Measurements from ENCODE around the gene FEM1A. TPM values are rescaled to one million over a fixed set of nuclear protein-coding genes. Genes with fewer than 3 reads are reported as not detected.
"Not testable (repeated sequence)": the region's sequence is repeated elsewhere in the genome, so short reads cannot be mapped to it uniquely, and the experiment has no call there.

Gene FEM1A, protein sequence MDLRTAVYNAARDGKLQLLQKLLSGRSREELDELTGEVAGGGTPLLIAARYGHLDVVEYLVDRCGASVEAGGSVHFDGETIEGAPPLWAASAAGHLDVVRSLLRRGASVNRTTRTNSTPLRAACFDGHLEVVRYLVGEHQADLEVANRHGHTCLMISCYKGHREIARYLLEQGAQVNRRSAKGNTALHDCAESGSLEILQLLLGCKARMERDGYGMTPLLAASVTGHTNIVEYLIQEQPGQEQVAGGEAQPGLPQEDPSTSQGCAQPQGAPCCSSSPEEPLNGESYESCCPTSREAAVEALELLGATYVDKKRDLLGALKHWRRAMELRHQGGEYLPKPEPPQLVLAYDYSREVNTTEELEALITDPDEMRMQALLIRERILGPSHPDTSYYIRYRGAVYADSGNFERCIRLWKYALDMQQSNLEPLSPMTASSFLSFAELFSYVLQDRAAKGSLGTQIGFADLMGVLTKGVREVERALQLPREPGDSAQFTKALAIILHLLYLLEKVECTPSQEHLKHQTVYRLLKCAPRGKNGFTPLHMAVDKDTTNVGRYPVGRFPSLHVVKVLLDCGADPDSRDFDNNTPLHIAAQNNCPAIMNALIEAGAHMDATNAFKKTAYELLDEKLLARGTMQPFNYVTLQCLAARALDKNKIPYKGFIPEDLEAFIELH
- 10.0 TPM for total RNA-seq

DNA sequence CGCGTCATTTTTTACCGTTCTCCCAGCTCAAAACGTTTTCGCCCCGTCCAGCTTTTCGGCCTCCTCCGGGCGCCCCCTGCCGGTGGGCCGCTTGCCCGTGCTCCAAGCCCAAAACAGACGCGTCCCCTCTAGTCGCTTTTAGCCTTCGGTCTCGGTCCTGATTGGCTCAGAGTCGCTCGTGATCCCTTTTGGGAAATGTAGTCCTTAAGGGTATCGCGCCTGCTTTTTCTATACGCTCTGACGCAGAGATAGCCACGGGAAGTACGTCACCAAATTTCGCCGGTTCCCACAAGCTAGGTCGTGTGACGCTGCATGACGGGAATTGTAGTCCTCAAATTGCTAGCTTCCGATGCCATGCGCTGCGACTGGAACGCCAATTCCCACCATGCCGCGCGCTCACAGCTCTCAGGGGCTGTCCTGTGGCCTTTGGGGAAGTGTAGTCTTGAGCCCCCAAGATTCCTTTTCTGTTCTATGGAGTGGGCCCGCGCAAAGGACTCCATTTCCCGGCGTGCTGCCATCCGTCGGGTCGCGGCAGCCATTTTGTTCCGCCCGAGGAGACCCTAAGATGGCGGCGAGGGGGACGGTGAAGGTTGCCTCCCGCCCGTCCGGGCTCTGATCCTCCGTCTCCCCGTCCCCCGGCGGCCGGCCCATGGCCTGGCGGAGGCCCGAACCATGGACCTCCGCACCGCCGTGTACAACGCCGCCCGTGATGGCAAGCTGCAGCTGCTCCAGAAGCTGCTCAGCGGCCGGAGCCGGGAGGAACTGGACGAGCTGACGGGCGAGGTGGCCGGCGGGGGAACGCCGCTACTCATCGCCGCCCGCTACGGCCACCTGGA is at the start of gene FEM1A:
Gene FEM1A (plus strand): TSS at position 552 of the 836 bp plus-strand sequence. CDS start 121 bp downstream, at position 673.
- peak; percentile 100 for DNase-seq (ENCODE audit: low spot score)

DNA sequence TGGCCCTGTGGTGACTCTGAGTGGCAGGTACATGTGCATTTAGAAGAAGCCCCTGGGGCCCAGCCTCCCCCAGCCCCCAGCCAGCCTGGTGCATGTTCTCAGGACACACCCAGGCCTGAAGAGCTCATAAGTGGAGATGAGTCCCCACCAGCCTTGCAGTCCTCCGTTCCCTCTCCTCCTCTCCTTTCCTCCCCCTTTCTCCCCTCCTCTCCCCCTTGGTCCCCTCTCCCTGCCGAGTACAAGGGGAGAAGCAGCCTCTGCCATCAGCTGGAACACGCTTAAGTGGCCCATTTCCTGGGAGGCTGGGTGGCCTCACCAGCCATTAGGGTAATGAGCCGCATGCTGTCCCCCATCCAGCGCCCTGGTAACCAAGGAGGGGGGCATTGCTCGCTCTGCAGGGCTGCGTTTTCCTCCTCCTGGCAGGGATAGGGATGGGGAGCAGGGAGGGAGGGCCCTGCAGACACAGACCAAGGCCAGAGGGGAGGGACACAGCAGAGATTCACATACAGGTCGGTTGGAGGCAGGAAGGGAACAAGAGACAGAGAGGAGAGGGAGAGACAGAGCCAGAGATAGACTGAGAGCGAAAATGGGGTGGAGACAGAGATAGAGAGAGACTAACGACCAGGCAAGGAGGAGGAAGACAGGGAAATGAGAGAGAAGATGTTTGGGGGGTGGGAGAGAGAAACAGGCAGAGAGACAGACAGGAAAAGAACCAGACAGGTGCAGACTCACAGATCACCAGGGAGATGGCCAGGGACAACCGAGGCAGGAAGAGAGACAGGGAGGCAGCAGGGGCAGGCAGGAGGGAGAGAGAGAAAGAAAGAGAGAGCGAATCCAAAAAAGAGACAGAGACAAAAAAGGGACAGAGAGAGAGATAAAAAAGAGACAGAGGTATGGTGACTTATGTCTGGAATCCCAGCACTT is 48.5 kb upstream of the FEM1A start:
- DNase-seq (ENCODE audit: low spot score), result no peak

DNA sequence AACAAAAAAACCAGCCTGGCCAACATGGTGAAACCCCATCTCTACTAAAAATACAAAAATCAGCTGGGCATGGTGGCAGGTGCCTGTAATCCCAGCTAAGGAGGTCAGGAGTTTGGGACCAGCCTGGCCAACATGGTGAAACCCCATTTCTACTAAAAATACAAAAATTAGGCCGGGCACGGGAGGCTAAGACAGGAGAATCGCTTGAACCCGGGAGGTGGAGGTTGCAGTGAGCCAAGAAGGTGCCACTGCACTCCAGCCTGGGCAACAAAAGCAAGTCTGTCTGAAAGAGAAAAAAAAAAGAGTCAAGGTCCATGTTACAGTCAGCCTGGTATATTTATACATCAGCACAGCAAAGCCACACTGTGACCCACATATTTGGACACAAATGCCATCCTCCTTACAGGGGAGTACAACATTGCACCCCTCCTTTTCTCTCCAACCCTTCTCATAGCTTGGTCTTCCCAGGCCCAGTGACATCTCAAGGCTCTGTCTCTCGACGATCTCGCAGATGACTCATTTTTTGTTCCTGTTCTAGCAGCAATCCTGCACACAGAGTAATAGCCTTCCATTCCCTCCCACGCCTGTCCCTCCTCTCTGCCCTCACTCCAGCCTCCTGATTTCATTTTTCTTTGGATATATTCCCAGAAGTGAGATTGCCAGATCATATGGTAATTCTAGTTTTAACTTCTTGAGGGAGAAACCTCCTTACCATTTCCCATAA is 46.9 kb upstream of the FEM1A start:
- no peak for DNase-seq (ENCODE audit: low spot score)

DNA sequence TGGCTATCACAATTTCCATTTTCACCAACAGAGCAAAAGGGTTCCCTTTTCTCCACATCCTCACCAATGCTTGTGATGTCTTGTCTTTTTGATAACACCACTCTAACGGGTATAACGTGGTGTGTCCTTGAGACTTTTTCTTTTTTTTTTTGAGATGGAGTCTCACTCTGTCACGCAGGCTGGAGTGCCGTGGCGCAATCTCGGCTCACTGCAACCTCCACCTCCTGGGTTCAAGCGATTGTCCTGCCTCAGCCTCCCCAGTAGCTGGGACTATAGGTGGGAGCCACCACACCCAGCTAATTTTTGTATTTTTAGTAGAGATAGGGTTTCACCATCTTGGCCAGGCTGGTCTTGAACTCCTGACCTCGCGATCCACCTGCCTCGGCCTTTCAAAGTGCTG is 46.4 kb upstream of the FEM1A start:
- not testable (repeated sequence) for DNase-seq (ENCODE audit: low spot score)

DNA sequence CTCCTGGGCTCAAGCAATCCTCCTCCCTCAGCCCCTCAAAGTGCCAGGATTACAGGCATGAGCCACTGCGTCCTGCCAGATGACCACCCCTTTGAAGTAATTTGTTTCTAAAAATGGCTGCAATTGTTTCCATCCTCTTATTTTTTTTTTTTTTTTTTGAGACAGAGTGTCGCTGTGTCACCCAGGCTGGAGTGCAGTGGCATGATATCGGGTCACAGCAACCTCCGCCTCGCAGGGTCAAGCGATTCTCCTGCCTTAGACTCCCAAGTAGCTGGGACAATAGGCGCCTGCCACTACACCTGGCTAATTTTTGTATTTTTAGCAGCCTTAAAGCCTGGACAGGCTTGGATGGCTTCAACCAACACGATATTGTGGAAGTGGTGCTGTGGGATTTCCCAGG is 45.5 kb upstream of the FEM1A start:
- no peak for DNase-seq (ENCODE audit: low spot score)

DNA sequence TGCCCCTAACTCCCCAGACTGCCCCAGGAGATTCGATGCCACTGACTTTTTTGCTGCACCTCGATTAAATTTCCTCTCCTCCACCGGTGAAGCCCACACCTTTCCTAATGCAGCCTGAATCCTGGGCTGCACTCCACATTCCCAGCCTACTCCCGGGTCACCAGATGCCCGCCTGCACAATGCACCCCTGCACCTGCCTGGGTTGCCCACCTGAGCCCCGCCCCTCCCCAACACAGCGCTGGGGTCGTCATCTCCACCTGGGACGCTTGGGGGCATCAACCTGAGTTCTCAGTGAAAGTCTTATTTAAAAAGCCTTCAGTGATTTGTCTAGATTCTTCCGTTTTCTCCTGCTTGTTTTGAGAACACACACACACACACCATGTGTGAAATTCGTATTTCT is 43.3 kb upstream of the FEM1A start:
- DNase-seq (ENCODE audit: low spot score), result no peak

DNA sequence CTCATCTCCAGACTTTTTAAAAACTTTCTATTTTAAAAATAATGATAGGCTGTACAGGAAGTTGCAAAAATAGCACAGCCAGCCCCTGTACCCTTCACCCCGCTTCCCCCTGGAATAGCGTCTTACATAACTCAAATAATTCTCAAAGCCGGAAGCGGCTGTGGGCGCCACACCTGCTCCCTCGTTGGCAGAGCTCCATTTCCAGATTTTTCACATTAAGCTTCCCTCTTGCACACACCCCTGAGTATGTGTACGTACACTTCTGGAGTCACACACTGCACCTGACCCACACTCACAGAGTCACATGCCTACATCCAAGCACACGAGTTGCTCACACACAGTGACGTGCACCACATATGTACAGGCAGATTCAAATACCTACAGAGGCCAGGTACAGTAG is 42.9 kb upstream of the FEM1A start:
- no peak for DNase-seq (ENCODE audit: low spot score)

DNA sequence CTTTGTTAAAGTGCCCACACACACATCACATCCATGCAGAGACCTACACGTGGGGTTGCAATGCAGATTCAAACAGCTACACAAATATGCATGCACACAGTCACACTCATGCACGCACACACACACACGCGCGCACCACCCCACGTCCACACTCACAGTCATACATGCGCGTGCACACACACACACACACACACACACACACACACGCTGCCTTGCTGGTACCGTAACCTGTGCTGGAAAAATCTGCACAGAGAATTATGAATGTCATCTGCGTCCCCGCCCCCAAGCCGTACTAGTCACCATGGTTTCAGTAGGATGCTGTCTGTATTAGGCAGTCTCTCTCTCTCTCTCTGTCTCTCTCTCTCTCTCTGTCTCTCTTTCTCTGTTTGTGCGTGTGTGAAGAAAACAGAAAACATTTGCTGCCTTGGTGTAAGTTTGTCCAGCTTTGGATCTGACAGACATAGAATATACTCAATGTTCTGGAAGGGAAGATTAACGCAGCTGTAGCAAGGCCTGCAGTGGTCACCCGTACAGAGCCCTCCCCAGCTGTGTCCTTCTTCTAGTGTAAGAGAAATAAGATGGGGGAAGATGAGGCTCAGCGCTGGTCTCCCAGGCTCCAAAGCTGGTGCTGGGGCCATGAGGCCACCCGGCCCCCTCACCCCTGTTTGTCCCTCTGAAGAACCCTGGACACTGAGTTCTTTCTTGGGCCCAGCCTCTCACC is 41.5 kb upstream of the FEM1A start:
- DNase-seq (ENCODE audit: low spot score), result no peak

DNA sequence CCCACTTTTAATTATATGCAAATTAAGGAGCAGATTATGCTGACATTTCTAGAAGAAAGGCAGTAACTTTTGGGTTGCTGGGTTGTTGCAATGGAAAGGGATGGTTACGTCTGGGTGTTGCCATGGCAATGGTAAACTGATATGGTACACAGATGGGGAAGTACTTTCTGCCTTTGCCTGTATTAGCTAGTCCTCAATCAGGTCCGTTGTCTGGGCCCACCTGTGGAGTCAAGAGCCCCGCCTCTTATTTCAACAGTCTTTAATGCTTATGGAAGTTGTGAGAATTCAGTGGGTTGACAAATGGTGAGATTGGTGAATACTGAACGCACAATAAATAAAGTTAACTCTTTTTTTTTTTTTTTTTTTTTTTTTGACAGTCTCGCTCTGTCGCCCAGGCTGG is 37.3 kb upstream of the FEM1A start:
- DNase-seq (ENCODE audit: low spot score), result no peak

DNA sequence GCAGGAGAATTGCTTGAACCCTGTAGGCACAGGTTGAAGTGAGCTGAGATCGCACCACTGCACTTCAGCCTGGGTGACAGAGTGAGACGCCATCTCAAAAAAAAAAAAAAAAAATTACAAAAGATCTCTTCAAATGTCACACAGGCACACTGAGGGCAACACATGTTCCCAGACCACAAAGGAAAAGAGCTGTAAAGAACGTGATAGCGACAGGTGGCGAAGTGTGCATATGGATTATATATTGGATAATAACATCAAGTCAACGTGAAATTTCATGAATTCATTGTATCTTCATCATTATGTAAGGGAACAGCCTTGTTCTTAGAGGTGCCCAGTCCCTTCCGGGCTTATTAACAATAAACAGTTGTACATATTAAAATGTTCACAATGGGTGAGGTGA is 36.1 kb upstream of the FEM1A start:
- DNase-seq (ENCODE audit: low spot score), result no peak

DNA sequence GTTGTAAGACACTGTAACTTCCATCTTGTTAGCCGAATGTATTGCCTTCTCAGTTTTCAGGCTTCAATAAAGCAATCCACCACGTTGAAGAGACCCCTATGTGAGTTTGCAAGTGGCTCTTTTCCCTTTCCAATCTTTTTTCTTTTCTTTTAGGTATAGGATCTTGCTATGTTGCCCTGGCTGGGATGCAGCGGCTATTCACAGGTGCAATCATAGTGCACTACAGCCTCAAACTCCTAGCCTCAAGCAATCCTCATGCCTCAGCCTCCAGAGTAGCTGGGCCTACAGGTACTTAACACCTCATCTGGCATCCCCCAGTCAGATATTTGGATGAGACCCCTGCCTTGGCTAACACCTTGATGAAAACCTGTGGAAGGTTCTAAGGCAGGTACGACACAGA is 33.5 kb upstream of the FEM1A start:
- no peak for DNase-seq (ENCODE audit: low spot score)

DNA sequence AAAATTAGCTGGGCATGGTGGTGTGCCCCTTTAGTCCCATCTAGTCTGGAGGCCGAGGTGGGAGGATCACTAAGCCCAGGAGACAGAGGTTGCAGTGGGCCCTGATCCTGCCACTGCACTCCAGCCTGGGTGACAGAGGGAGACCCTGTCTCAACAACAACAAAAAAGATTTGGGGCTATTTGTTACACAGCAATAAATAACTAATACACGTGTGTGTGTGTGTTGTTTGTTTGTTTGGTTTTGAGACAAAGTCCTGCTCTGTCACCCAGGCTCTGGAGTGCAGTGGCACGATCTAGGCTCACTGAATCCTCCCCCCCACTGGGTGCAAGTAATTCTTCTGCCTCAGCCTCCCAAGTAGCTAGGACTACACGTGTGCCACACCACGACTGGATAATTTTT is 32.9 kb upstream of the FEM1A start:
- no peak for DNase-seq (ENCODE audit: low spot score)

DNA sequence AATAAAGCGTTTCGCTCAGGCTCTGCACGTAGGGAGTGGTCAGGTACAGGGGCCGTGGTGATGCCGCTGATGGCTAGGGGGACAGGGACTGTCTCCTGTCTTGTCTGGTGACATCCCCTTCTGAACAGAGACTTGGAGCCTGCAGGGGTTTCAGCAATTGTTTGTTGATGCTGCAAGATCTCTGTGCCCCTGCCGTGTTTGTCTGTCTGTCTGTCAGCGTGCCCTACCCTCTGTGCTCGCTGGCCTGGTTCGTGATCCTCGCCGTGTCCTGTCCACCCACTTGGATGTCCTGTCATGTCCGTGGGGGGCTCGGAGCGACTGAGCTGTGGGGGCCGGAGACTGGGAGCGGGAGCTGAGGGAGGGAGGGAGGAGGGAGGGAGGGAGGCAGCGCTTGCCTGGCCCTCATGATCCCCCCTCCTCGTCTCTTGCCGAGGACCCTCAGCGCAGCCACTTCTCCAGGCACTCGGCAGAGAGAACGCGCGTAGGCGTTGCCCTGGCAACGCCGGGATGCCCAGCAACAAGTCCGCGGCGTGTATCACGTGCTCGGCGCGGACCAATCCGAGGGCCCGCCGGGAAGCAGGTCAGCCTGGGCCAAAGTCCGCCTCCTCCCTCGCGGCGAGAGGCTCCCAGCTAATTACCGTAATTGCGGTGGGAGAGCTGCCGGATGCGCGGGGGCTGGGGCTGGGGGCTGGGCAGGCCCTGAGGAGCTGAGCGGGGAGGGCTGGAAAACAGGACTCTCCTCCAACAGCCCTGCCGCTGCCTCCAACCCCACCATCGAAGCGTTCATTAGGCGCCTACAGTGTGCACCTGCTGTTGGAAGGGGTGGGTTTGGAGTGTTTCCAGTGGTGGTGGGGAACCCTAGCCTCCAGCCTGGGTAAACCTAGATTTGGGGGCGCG is 31.9 kb upstream of the FEM1A start:
- DNase-seq (ENCODE audit: low spot score), result peak; percentile 92

DNA sequence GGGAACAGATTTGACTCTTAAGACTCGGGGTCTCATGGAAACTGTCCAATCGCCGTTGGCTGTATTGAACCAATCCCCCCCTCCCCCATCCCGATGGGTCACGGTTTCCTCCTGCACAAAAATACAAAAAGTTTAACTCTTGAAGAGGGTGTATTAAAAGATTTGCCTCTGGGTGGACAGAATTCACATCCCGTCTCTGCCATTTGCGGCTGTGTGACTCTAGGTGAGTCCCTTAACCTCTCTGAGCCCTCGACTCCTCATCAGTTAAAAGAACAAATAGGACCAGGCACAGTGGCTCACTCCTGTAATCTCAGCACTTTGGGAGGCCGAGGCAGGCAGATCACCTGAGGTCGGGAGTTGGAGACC is 31.3 kb upstream of the FEM1A start:
- DNase-seq (ENCODE audit: low spot score), result no peak

DNA sequence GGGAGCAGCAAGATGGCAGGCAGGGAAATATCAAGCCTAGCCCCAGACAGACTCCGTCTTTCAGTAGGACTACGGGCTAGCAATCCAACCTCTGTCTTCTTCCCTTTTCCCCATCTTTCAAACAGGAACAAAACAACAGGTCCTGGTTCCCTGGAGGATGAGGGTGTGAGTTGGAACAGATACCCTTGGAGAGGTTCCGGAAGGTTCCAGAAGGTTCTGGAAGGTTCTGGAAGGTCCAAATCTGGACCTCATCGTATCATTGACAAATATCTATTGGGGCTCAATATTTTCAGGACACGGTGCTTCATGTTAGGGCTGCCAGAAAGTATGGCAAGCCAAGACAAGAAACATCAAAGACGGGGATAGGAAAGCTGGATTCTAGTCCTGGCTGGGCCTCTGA is 28.5 kb upstream of the FEM1A start:
- DNase-seq (ENCODE audit: low spot score), result no peak

DNA sequence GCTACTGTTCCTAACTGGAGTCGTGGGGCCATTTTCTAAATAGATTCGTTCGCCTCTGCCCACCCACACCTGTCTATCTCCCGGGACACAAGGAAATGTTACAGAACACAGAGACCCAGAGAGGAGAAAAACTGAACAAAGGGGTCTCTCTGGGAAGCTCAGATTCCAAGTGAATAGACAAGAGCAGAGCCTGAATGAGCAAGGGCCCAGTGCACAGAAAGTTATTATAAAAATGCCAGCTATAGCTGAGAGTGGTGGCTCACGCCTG is 27.2 kb upstream of the FEM1A start:
- no peak for DNase-seq (ENCODE audit: low spot score)

DNA sequence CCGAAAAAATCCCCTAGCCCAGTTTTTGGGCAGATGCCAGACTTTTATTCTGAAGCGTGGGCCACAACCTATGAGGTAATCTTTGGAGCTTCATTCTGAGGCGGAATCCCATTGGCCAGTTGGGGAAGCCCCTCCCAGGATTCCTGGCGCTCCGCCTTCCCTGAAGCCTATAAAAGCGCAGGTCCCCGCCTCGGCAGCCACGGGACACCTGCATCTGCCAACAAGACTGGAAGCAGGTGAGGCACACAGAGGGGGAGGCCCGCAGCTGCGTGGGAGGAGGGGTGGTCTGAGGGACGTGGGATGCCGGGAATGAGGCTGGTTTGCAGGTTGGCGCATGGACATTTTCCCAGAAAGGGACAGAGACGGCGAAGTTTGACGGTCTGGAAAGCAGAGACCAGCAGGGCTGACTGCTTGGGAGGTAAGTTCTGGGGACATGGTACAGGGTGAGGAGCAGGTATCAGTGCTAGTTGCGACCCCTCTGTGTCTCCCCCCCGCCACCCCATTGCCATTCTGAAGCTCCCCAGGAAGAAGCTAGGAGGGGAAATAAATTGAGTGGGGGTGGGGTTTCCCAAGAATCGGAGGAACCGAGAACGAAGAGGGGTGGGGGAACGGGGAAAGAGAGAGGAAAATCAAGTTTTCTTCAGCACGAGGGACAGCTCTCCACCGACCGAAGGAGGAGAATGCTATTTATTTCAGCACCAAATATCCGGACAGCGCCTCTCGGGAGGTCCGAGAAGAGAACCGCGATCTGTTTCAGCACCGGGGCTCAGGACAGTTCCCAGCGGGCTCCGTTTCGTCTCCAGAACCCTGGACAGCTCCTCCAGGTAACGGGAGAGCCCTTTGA is 22.4 kb upstream of the FEM1A start:
- DNase-seq (ENCODE audit: low spot score), result peak; percentile 91

DNA sequence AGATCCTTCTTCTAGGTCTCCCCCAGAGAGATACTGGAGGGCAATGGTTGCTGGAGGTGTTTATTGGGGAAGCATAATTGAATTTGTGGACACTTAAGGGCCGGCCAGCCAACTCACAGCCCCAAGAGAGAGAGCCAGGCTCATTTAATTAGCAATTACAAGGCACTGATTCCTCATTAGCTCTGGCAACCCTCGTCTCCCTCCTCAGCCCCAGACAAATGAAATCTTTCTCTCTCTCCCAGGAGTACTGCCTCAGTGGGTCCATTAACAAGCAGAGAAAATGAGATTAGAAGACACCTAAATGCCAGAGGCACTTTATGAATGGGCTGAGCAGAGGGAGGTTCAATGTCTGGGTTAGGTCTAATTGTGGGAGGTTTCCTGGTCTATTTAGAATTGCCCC is 19.0 kb upstream of the FEM1A start:
- no peak for DNase-seq (ENCODE audit: low spot score)
